Endothelial cell of umbilical vein (primary cell): ENCODE data around the gene ARFIP1. TPM values are rescaled to one million over a fixed set of nuclear protein-coding genes. Genes with fewer than 3 reads are reported as not detected.

Experiments used
- BruUV-seq: library from RNA; stranded (reverse); fragments of 400-500 nt; replicated peaks from 2 replicates; lab custom pipeline; 2021; lab: Mats Ljungman, UMichigan
- CTCF ChIA-PET: fragments of 300-600, 350-600 bp; sonication (Branson Sonifier 250); formaldehyde crosslinking; loops from one replicate; lab custom pipeline; 2021; ENCODE audit warnings: antibody characterized with exemption, inconsistent platforms; lab: Charles Lee
- POLR2A ChIA-PET: fragments of 300-600, 350-600 bp; sonication (Branson Sonifier 250); formaldehyde crosslinking; loops from one replicate; lab custom pipeline; 2021; ENCODE audit warnings: antibody characterized with exemption, inconsistent platforms; lab: Charles Lee
- DNase-seq: peaks from one replicate; pipeline ENCODE4 v3.0.0-alpha.2; 2011; ENCODE audit warnings: low read depth, low spot score
- FAIRE-seq: peaks from 2 replicates; lab custom pipeline; 2011; peaks lifted over from hg19 to GRCh38; lab: Jason Lieb, UNC
- H2AFZ ChIP-seq: 2 replicates; pipeline ENCODE4 v1.6.0; 2012; ENCODE audit warnings: low read depth, low read length, control low read depth, inconsistent platforms
- H3K27ac ChIP-seq: 2 replicates; pipeline ENCODE4 v1.5.1; 2011; ENCODE audit warnings: low read depth, mild to moderate bottlenecking, control low read depth, low read length, moderate library complexity; ENCODE audit not compliant: insufficient read depth
- H3K27me3 ChIP-seq, 2 experiments: 2 replicates each; pipeline versions ENCODE4 v1.6.0 to v1.6.1; 2011; ENCODE audit warnings: low read length in 2 of 2, mixed read lengths in 1 of 2; ENCODE audit not compliant: control insufficient read depth in 2 of 2, insufficient read depth in 2 of 2
- H3K36me3 ChIP-seq, 2 experiments: 2 replicates in 1 of 2; 3 replicates in 1 of 2; pipeline ENCODE4 v1.5.1; 2011; ENCODE audit warnings: low read length in 2 of 2, mild to moderate bottlenecking in 1 of 2, moderate library complexity in 1 of 2; ENCODE audit not compliant: control insufficient read depth in 2 of 2, insufficient read depth in 2 of 2; ENCODE audit errors: extremely low read depth in 1 of 2
- H3K4me1 ChIP-seq: 3 replicates; pipeline ENCODE4 v1.5.1; 2011; ENCODE audit warnings: mild to moderate bottlenecking, low read length; ENCODE audit not compliant: control insufficient read depth, insufficient read depth; ENCODE audit errors: extremely low read depth
- H3K4me2 ChIP-seq: 2 replicates; pipeline ENCODE4 v1.6.1; 2011; ENCODE audit warnings: low read length, control low read depth, mixed read lengths; ENCODE audit not compliant: insufficient read depth
- H3K4me3 ChIP-seq, 3 experiments: fragments of 200-600 bp in 1 of 3; sonication (generic), shearing (Covaris generic) in 1 of 3; replicated peaks in 1 of 3; 2 replicates each; pipeline ENCODE4 v1.5.1; 2011 to 2016; ENCODE audit warnings: control low read depth in 3 of 3, low read length in 3 of 3, mild to moderate bottlenecking in 2 of 3, inconsistent platforms in 1 of 3, low read depth in 1 of 3, moderate library complexity in 1 of 3; ENCODE audit not compliant: insufficient read depth in 1 of 3
- H3K79me2 ChIP-seq: 2 replicates; pipeline ENCODE4 v1.6.0; 2012; ENCODE audit warnings: low read length, inconsistent platforms; ENCODE audit not compliant: control insufficient read depth, insufficient read depth
- H3K9ac ChIP-seq: replicated peaks from 2 replicates; pipeline ENCODE3; 2011; ENCODE audit warnings: low read length, control low read depth; ENCODE audit not compliant: insufficient read depth; ENCODE audit errors: extremely low read depth
- H3K9me1 ChIP-seq: replicated peaks from 3 replicates; pipeline ENCODE4 v1.6.0; 2011; ENCODE audit warnings: mild to moderate bottlenecking, low read length; ENCODE audit not compliant: control insufficient read depth, insufficient read depth; ENCODE audit errors: extremely low read depth
- H3K9me3 ChIP-seq: replicated peaks from 2 replicates; pipeline ENCODE4 v1.5.1; 2012; ENCODE audit warnings: low read length, inconsistent platforms; ENCODE audit not compliant: control insufficient read depth, insufficient read depth
- H4K20me1 ChIP-seq: replicated peaks from 2 replicates; pipeline ENCODE3; 2011; ENCODE audit warnings: mild to moderate bottlenecking, low read length; ENCODE audit not compliant: control insufficient read depth, insufficient read depth; ENCODE audit errors: extremely low read depth
- CTCF ChIP-seq, 2 donors: IDR thresholded peaks; 1 replicate in 1 of 2; 2 replicates in 1 of 2; pipeline ENCODE4 v1.5.1; 2011; ENCODE audit warnings: low read length in 2 of 2, mild to moderate bottlenecking in 2 of 2, moderate library complexity in 2 of 2, control low read depth in 1 of 2, inconsistent platforms in 1 of 2, low read depth in 1 of 2; ENCODE audit not compliant: insufficient read depth in 1 of 2; ENCODE audit errors: extremely low read depth in 1 of 2
- EZH2 ChIP-seq: IDR thresholded peaks from 2 replicates; pipeline ENCODE4 v1.6.1; 2012; ENCODE audit warnings: borderline replicate concordance, low read depth, mild to moderate bottlenecking, moderate library complexity, low read length, inconsistent platforms; ENCODE audit not compliant: severe bottlenecking
- FOS ChIP-seq: IDR thresholded peaks from 2 replicates; pipeline ENCODE4 v1.6.1; 2011; ENCODE audit warnings: mild to moderate bottlenecking, low read length, moderate library complexity, borderline replicate concordance; ENCODE audit not compliant: insufficient read depth
- GATA2 ChIP-seq: IDR thresholded peaks from 2 replicates; pipeline ENCODE4 v1.7.0; 2011; ENCODE audit warnings: low read depth, mild to moderate bottlenecking, moderate library complexity, mixed read lengths, low read length; ENCODE audit not compliant: insufficient read length, insufficient read depth
- JUN ChIP-seq: IDR thresholded peaks from 2 replicates; pipeline ENCODE4 v1.6.1; 2011; ENCODE audit warnings: borderline replicate concordance, low read depth; ENCODE audit not compliant: insufficient read length, insufficient read depth
- MAX ChIP-seq: IDR thresholded peaks from 2 replicates; pipeline ENCODE4 v1.6.1; 2011; ENCODE audit not compliant: insufficient read depth, insufficient read length
- MYC ChIP-seq: IDR thresholded peaks from one replicate; pipeline ENCODE4 v1.6.1; 2011; ENCODE audit warnings: mild to moderate bottlenecking, low read depth, low read length
- POLR2A ChIP-seq: IDR thresholded peaks from 2 replicates; pipeline ENCODE4 v1.6.1; 2012; ENCODE audit warnings: low read depth, mild to moderate bottlenecking, control low read depth, low read length
- POLR2AphosphoS5 ChIP-seq: IDR thresholded peaks from 2 replicates; pipeline ENCODE4 v1.6.1; 2012; ENCODE audit warnings: low read depth, mild to moderate bottlenecking, control low read depth, low read length, moderate library complexity; ENCODE audit not compliant: insufficient read depth
- dilution Hi-C: fragments of 300-500 bp; cut with MboI; formaldehyde crosslinking; loops from one replicate; pipeline ENCODE4 v1.15.0; 2019; ENCODE audit warnings: low sequenced_read_pairs; ENCODE audit not compliant: extremely low pct_ligation_motif_present
- intact Hi-C: fragments of 100-400 bp; cut with micrococcal nuclease; formaldehyde crosslinking; loops from one replicate; pipeline ENCODE4 v1.10.0; 2022
- polyA plus RNA-seq, 4 experiments: library from polyadenylated mRNA; depleted of rRNA in 3 of 4; stranded (reverse) in 3 of 4; unstranded in 1 of 4; fragments of >200 nt; gene quantifications; 2 replicates each; pipeline versions ENCODE4 v1.2.1 to v1.2.3, GENCODE V29; 2011 to 2012; ENCODE audit warnings: missing spikeins in 1 of 4
- total RNA-seq: library from RNA; stranded (reverse); gene quantifications from 2 replicates; pipeline ENCODE4 v1.2.3, GENCODE V29; 2021

Gene ARFIP1
- total and polyA plus RNA-seq, 2 donors (not counting 3 experiments of a cell fraction or from before 2014, with no cell fraction given) = 10.0 to 24.2 TPM

- H3K4me1 ChIP-seq = no peaks in the 10 kb centered on the region
- intact Hi-C loops (no loop called here), dilution Hi-C loops (no loop called here)
- POLR2A ChIA-PET = no interaction called here
- no peaks in the 10 kb centered on the region for H3K79me2 ChIP-seq
- no TSS peak for BruUV-seq
- H3K27me3 ChIP-seq = no peaks in the 10 kb centered on the region
- no peaks in the 10 kb centered on the region for H3K9me1 ChIP-seq
- no peak overlapping the region for H3K4me2 ChIP-seq
- H3K4me3 ChIP-seq = no peak overlapping the region
- H4K20me1 ChIP-seq = no peaks in the 10 kb centered on the region
- H3K9ac ChIP-seq = no peak overlapping the region
- H3K9me3 ChIP-seq = no peaks in the 10 kb centered on the region
- no peaks in the 10 kb centered on the region for H3K36me3 ChIP-seq
- no peak overlapping the region for H2AFZ ChIP-seq
- CTCF ChIA-PET = interaction anchor here (1.3 kb wide), 1 partner anchor 206 kb away, joined by 4 read pairs; no protein-coding TSS in a partner anchor
- DNase-seq (no peak), FAIRE-seq (no peak)
- TF ChIP-seq EZH2 = no peak
- no peak for TF ChIP-seq GATA2
- no peak for TF ChIP-seq FOS
- no peak for TF ChIP-seq CTCF (IDR thresholded peaks at IDR 0.05; ENCODE audit: extremely low read depth in 1 of 2, insufficient read depth in 1 of 2, low read depth in 1 of 2, low read length in 2 of 2)
- no peak for TF ChIP-seq POLR2AphosphoS5
- no peak for TF ChIP-seq POLR2A
- no peak for TF ChIP-seq MYC
- TF ChIP-seq MAX = no peak
- TF ChIP-seq JUN = no peak
- no peak overlapping the region for H3K27ac ChIP-seq
These were observed 98.1 kb downstream of the ARFIP1 start for GRCh38 chr4:152877868-152878267.
